Activated CD8-positive, alpha-beta memory T cell treated with anti-CD3 and anti-CD28 coated beads, Interleukin-2, amount 50 U/mL, for 4 hours (primary cell): Measurements from ENCODE around the gene NOVA2.
"Not testable (repeated sequence)": the region's sequence is repeated elsewhere in the genome, so short reads cannot be mapped to it uniquely, and the experiment has no call there.

Experiments
- DNase-seq: peaks from one replicate; pipeline ENCODE4 v3.0.0-alpha.2; 2020

Gene NOVA2

GRCh38 chr19:45919678-45920077 is 54.0 kb downstream of the NOVA2 start:
- DNase-seq, result no peak

- no peak for DNase-seq
These were observed 54.9 kb downstream of the NOVA2 start for GRCh38 chr19:45918721-45919120.

DNA sequence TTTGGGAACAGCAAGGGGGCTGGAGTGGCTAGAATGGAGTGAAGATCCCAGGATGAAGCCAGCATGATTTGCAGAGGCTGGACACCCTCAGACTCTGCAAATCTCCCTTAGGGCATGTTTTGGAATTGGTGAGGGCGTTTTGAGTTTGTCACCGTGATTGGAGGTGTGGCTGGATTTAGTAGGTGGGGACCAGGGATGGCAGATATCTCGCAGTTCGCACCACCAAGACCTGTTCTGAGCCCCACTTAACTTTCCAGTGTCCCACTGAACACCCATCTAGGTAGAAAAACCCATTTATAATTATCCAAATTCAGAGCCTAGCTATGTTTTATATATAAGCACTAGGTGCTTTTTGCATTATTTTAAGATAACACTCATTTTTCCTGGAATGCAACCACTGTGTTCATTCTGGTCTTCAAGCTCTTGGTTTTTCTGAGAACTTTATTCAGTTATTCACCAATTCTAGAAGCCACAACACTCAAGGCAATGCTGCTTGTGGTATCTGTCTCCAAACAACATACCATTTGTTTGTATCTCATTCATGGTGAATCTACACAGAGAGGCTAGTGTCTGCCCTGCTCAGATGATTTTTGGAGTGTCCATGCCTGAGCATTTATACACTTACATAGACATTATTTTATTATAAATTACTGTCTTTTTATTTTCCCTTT is 56.1 kb downstream of the NOVA2 start:
- no peak for DNase-seq

- no peak for DNase-seq
These were observed 59.5 kb downstream of the NOVA2 start, which contains the start of gene NANOS2 for GRCh38 chr19:45913874-45914830. NANOS2 (minus strand) TSS chr19:45914778; CDS start chr19:45914693, 85 bp downstream.

- no peak for DNase-seq
These were observed 62.4 kb downstream of the NOVA2 start for GRCh38 chr19:45911291-45911690.

DNA sequence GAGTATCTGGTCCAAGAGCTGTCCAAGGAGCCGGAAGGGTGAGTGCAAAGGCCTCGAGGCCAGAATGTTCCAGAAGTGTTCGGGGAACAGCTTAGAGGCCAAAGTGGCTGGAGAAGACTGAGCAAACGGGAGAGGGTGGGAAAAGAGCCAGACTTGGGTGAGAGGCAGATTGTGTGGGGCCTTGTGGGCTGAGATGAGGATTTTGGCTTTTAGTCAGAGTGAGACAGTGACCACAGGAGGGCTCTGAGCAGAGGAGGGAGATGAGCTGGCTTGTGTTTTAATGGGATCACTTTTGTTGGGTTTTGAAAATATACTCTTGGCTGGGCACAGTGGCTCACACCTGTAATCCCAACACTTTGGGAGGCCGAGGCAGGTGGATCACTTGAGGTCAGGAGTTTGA is 64.7 kb downstream of the NOVA2 start:
- no peak for DNase-seq

- DNase-seq, result no peak
These were observed 67.4 kb downstream of the NOVA2 start for GRCh38 chr19:45906221-45906620.

DNA sequence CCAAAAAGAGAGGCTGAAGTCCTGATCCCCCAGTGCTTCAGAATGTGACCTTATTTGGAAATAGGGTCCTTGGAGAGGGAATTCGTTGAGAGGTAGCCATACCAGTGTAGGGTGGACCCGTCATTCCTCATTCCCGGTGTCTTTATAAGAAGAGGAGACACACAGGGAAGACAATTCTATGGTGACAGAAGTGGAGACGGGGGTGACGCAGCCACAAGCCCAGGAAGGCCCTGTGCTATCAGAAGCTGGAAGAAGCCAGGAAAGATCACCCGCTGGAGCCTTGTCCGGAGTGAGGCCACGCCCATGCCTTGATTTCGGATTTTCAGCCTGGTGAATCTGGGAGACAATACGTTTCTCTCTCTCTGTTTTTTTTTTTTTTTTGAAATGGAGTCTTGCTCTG is 68.7 kb downstream of the NOVA2 start:
- no peak for DNase-seq

DNA sequence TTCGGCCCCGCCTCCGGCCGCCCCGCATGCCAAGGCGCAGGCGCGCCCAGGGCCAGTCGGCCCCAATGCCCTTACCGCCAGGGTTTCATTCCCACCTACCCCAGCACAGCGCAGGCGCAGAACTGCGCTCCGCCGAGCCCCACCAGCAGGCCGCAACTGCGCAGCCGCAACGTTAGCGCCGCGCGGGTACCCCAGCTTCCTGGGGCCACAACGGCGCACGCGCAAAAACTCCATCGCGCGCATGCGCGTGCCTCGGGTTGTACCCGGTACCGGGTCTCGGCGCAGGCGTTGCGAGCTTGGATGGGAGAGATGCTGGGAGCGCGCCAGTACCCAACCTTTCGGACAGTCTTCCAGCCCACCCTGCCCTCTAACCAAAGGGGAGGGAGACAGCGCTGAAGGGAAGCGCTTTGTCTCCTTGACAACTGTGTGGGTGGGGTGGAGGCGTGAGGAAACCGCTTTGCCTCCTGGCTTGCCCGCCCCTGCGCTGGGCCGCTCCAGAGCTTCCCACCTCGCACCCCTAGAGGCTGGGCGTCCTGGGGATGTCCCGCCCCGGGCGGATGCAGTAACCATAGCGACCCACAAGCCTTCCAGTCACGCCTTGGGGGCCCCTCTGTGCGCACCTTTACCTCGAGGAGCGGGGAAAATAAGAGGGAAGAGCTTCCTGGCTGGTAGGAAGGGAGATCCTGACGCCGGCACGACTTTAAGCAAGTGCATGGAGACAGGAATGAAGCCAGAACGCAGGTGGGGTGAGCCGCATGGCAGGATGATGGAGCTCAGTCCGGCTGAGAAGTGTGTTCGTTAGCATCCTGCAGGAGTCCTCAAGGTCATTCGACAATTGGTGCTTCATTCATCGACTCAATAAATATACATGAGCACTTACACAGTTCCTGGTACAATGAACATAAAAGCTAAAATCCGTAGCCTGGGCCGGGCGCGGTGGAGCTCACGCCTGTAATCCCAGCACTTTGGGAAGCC is 70.7 kb downstream of the NOVA2 start:
- DNase-seq, result peak; percentile 99

DNA sequence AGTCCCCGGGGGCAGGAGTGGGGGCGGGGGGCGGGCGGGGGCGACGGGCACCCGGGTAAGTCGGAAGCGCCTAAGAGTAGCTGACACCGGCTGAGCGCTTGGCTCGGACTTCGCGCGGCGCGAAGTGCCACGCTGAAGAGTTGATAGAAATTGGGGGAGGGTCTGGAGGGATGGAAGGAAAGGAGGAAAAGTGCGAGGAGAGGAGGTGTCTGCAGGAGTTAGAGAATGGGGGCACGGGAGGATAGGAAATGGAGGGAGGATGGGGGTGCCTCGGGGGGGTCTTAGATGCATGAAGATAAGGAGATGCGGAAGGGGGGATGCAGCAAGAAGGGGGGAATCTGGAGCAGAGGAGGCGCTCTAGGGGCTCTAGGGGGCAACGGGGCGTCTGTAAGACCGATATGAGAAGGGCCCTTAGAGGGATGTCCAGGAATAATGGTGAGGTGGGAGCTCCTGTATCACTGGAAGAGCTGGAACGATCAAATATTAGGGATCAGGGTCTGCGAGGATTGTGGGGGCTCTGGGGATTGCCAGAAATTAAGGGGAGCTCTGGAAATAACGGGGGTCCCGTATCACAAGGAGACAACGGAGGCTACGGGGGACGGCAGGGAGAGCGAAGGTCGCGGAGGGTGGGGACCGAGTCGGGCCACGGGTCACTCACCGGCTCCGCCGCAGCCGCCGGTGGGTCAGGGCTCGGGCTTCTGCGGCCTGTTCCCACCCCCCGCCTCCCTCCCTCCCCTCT is 71.6 kb downstream of the NOVA2 start, which contains the start of gene MYPOP:
MYPOP (minus strand) TSS at position 702 of the 739 bp plus-strand sequence. CDS start 840 bp downstream, outside the sequence.
- DNase-seq, result no peak

DNA sequence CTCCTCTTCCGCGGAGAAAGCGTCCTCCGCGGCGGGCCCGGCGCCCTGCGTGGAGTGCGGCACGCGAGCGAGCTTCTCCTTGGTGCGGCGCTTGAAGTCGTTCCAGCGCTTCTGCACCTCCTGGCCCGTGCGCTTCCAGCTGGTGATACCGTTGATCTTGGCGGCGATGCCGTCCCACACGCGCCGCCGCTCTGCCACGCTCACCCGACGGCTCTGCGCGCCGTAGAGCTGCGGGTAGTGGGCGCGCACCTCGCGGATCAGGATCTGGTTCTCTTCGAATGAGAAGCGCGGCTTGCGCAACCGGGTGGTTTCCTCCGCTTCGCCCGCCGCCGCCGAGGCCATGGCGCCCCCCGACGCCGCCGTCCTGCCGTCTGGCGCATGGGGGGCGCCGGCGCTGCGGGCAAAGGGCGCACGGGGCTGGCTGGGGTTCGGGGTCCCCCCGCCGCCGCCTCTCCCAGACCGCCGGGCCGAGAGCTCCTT is 72.2 kb downstream of the NOVA2 start:
- peak; percentile 45 for DNase-seq

DNA sequence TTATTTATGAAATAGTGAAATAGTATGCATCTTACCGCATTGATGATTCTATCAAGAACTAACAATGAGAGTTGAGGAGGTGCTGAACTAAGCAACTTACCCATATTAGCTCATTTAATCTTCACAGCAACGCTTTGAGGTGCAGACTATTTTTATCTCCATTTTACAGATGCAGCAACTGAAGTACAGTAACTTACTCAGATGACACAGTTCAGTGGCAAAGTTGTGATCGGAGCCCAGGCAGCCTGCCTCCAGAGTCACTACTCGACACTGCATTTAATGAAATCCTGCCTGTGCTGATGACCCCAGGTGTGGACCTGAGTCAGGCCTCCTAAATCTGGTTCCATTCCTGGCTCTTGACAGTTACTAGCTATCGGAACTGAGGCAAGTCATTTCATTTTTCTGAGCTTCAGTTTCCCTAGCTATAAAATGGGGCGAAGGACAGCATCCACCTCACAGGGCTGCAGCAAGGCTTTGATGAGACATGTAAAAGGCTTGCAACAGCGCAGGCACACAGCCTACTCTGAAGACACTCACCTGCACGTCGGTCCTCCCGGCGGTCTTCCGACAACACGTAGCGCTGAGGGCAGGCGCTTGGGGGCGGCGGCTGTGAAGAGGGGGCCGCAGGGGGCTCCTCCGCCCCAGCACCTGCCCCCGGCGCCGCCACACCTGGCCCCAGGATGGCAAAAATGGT is 72.8 kb downstream of the NOVA2 start:
- DNase-seq, result no peak

DNA sequence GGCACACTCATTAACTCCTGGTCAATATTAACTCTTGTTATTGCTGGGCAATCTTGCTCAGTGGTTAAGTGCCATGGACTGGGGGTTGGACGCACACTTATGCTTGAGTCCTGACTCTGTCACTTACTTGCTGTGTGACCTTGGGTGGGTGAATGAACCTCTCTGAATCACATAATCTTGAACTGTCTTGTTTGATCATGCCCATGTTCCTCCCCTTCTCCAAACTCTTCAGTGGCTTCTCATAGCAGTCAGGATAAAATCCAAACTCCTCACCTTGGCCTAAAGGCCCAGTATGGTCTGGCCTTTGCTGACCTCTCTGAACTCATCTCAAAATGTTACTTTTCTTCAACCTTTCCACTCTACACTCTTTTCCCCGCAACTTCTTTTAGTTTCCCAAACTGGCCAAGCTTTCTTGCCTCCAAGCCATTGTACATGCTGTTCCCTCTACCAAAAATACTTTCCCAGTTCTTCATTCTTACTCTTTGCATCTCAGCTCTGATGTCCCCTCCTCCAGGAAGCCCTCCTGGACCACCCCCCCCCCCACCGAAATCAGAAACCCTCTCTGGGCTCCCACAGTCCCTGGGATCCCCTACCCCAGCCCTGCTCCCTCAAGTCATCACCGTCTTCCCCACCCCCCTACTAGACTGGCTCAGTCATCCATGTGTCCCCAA is 73.6 kb downstream of the NOVA2 start:
- no peak for DNase-seq

- DNase-seq, result no peak
These were observed 74.4 kb downstream of the NOVA2 start for GRCh38 chr19:45899253-45899652.

- DNase-seq, result no peak
These were observed 76.3 kb downstream of the NOVA2 start for GRCh38 chr19:45897261-45897812.

DNA sequence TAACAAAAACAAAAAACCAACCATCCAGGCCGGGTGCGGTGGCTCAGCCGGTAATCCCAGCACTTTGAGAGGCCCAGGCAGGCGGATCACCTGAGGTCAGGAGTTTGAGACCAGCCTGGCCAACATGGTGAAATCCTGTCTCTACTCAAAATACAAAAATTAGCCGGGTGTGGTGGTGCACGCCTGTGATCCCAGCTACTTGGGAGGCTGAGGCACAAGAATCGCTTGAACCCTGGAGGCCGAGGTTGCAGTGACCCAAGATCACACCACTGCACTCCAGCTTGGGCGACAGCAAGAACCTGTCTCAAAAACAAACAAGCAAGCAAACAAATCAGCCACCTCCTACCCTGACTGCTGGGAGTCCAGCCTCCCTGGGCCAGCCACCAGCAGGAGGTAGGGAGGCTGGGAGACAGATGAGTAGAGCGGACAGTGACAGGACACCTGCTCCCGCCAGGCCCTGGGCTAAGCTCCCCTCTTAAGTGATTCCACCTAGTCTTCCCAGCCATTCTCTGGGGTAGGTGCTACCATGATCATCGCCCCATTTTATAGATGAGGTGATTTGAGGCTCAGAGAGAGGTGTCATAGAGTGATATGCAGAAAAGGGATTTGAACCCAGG is 77.6 kb downstream of the NOVA2 start:
- DNase-seq, result not testable (repeated sequence)

DNA sequence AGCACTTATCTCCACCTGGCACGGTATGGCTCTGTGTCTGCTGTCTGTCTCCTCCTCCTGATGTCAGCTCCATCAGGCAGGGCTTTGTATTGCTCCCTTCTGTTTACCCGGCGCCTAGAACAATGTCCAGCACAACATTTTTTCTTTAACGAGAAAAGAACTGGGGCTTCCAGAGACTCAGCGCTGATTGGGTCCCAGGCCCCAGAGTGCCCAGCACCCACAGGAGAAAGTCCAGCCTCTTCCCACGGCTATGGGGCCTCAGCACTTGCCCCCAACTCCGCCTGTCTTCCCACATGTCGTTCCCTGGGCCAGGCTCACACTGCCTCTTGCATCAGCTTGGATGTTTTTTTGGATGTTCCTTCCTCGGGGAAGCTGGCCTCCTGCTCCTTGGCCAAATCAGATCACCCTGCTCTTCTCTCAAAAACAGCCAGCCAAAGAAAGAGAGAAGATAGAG is 78.1 kb downstream of the NOVA2 start:
- DNase-seq, result no peak

GRCh38 chr19:45890877-45891276 is 82.8 kb downstream of the NOVA2 start:
- DNase-seq, result no peak

- no peak for DNase-seq
These were observed 84.3 kb downstream of the NOVA2 start for GRCh38 chr19:45889210-45889885.
